Epithelial cell of esophagus (primary cell): ENCODE data around the gene IL1R2.

ENCODE experiments used
- DNase-seq: peaks from one replicate; pipeline ENCODE4 v3.0.0; 2010; ENCODE audit warnings: low read depth
- H3K4me3 ChIP-seq: 2 replicates; pipeline ENCODE4 v1.5.1; 2011; ENCODE audit warnings: mild to moderate bottlenecking, low read length, control low read depth
- TF ChIP-seq, protein P1 (sequence below): IDR thresholded peaks from 2 replicates; pipeline ENCODE4 v1.5.1; 2011; ENCODE audit warnings: low read depth, mild to moderate bottlenecking, low read length, control low read depth, inconsistent platforms; ENCODE audit not compliant: insufficient read depth; ENCODE audit errors: missing control alignments

IL1R2 gene

DNA sequence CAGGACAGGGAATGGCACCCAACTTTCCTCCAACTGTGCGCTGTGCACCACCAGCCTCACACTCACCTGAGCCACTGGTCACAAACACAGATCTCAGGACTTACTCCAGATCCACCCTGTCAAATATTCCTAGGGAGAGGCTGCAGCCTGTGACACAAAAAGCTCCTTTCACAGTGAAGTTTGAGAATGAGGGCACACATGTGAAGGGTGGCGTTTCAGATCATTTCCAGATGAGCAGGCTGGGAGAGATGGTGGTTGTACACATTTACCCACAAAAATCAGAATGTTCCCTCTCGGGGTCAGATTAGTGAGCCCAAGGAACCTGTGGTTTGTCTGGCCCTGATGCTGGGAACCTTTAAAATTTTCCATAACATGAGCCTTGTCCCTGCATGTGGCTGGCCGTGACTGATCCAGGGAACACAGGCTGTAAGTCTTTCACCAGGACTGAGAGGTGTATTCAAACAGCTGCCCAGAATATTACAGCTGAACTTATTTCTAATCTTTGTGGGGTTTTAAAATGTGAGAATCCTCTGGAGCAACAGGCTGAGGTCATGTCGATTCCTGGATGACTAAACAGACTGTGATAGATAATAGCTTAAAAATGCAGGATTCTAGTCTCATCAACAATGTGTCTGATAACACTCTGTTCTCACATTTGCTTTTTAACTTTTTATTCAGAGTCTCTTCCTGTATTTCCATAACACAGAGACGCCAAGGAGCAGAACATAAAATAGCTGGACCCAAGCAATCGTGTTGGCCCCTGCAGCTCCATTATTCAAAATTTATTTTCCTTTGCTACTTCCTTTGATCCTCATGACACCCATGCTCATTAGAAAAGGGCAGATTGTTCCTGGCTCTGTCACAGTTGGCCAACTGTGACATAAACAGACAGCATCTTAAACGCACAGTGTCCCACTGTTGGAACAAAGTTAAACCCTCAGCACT, 35.5 kb downstream of the IL1R2 start:
- H3K4me3 ChIP-seq = no peak overlapping the region
- TF ChIP-seq, protein P1, sequence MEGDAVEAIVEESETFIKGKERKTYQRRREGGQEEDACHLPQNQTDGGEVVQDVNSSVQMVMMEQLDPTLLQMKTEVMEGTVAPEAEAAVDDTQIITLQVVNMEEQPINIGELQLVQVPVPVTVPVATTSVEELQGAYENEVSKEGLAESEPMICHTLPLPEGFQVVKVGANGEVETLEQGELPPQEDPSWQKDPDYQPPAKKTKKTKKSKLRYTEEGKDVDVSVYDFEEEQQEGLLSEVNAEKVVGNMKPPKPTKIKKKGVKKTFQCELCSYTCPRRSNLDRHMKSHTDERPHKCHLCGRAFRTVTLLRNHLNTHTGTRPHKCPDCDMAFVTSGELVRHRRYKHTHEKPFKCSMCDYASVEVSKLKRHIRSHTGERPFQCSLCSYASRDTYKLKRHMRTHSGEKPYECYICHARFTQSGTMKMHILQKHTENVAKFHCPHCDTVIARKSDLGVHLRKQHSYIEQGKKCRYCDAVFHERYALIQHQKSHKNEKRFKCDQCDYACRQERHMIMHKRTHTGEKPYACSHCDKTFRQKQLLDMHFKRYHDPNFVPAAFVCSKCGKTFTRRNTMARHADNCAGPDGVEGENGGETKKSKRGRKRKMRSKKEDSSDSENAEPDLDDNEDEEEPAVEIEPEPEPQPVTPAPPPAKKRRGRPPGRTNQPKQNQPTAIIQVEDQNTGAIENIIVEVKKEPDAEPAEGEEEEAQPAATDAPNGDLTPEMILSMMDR = no peak
- DNase-seq = peak; percentile 68

DNA sequence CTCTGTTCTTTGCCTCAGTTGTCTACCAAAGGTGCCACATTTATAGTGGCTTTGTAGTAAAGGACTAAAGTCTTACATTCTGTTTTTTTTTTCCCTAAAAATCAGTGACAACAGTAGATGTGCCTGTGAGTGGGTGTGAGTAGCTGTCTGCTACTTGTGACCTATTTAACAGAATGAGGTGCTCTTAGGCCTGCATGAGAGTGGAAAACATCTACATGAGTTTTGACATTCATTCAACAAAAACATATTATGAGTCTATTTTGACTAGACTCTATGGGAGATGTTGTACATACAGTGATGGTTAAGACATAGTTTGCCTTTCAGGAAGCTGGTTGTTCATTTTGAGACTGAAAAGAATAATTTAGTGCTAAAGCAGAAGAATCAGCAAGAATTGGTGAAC, 36.7 kb downstream of the IL1R2 start:
- no peak for DNase-seq
- no peak overlapping the region for H3K4me3 ChIP-seq
- TF ChIP-seq, protein P1 = no peak

DNA sequence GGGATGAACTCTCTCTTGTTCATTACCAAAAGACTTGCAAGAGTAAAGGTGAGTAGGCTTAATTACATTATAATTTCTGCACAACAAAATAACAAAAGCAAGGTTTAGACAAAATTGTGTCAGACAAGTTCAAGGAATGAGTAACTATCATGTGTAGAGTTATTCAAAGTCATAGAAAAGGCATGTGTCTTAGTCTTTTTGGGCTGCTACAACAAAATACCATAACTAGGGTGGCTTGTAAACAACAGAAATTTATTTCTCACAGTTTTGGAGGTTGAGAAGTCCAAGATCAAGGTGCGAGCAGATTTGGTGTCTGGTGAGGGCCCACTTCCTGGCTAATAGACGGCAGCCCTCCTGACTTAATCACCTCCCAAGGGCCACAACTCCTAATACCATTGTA, 37.6 kb downstream of the IL1R2 start:
- H3K4me3 ChIP-seq = no peak overlapping the region
- TF ChIP-seq, protein P1 = no peak
- no peak for DNase-seq

DNA sequence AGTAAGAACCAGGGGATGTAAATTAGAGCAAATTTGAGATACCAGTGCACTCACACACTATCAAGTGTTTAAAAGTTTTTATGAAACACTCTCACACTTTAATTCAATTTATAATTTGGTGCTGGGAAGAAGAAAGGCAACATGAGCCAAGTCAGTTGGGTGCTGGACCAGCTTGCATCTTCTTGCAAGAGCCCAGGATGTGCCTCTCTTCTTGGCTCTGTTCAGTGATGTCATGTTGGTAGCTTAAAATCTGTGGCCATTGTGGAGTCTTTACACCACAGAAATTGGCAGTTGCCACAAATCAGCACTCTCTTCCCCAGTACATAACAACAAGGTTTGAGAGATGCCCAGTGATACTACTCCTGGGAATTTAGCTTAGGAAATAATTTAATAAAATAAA, 38.2 kb downstream of the IL1R2 start:
- TF ChIP-seq, protein P1 = no peak
- DNase-seq = no peak
- H3K4me3 ChIP-seq = no peak overlapping the region

DNA sequence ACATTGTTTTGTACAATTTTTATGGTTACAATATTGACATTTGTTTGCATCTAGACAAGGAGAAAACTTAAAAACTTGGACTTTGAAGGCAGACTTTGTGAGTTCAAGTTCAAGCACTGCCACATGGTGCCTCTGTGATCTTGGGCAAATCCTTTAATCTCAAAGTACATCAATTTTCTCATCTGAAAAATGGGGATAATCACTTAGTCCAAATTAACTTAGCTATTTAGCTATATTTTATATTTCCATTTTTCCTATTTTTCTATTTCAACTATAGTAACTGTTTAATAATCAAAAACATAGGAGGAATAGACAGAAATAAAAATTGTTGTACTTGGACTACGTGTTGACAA, 38.7 kb downstream of the IL1R2 start:
- H3K4me3 ChIP-seq = no peak overlapping the region
- no peak for DNase-seq
- TF ChIP-seq, protein P1 = no peak

DNA sequence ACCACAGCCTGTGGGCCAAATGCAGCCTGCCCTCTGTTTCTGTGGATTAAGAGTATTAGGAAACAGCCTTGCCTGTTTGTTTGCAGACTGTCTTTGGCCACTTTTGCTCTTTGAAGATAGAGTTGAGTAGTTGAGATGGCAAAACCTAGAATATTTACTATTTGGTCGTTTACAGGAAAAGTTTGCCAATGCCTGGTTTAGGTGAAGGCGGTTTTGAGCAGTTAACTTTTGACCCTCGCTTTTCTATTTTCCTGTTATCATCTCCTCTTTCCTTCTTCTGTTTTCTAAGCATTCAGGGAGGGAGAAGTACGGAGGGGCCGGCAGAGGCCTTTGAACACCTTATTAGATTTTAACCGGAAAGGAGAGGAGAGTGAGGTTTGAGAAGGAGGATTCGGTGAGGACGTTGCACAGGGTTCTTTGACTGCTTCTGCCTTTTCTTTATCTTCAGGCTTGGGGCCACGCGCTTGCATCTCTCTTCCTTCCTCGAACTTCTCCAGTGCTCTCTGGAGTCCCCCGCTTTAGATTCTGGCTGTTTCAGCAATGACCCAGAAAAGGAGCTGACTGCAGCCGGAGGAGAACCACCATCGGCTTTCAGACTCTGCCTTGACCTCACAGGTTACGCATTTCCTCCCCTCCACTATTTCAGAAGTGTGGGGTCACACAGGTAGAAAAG, 39.2 kb downstream of the IL1R2 start:
- DNase-seq = no peak
- TF ChIP-seq, protein P1 = no peak
- no peak overlapping the region for H3K4me3 ChIP-seq
